ENCODE measurements around the gene STIMATE.

STIMATE gene

DNA sequence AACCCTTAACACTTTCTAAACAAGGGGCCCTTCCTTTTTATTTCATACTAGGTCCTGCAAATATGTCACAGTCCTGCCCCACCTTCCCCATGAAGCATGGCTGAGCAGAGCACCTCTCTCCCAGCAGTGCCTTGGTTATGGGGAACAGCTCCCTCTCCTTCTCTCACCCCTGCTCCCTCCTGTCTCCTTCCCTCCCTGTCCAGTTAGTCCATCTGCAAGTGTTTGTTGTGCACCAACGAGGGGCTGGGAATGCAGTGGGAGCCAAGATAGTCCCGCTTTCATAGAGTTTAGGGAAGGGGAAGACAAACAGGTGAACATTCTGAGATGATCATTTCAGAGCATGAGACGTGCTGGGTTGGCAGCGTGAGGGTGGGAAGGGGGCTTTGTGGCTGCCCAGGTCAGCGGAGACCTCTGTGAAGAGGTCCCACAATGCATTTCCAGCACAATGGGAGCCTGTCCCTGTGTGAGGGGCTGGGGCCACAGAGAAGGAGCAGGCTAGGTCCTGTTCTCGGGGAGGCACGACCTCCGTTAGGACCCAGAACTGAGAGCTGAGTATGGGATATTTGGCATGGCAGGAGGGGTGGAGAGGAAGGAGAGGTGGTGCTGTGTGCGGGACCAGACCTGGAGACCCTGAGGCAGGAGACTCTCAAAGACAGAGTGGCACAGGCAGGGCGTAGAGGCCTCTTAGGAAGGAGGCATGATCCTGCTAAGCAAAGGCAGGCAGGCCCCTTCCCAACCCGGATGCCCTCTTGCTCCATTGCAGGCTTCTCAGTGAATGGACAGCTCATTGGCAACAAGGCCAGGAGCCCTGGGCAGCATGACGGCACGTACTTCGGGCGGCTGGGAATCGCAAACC, 108.2 kb downstream of the STIMATE start:
- DNase-seq, result no peak

GRCh38 chr3:52787672-52788625, 109.4 kb downstream of the STIMATE start:
- no peak for DNase-seq

DNA sequence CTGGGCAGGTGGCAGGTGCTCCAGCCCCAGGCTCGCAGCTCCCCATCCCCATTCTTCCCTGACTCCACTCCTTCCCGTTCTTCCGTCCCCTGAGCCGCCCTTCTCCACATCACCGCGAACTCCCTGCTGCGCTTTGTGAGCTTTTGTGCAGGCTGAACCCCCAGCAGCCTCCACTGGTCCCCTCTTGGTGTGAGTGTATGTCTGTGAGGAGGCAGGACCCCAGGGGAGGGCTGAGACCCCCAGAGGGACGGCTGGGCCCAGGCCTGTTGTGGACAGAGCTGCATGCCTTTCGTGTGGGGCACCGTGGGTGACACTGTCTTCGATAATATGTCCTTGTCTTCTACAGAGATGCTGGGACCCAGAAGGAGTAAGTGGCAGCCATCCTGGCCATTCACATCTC, 110.1 kb downstream of the STIMATE start:
- DNase-seq, result no peak
